Measurements from ENCODE around the gene SFT2D1.
"Not testable (repeated sequence)": the region's sequence is repeated elsewhere in the genome, so short reads cannot be mapped to it uniquely, and the experiment has no call there.

Gene SFT2D1

GRCh38 chr6:166366921-166367320 is 24.6 kb upstream of the SFT2D1 start:
- Mint-ChIP-seq H3K36me3 (ENCODE audit: low read depth) (peaks cover 7% of the 10 kb centered on the region), H3K4me3 (no peak overlapping the region), H3K27ac (no peak overlapping the region), H3K9me3 (no peaks in the 10 kb centered on the region), H3K27me3 (ENCODE audit: low read depth) (no peaks in the 10 kb centered on the region), H3K4me1 (peaks cover 19% of the 10 kb centered on the region)
- TF ChIP-seq CTCF (IDR thresholded peaks at IDR 0.05; ENCODE audit: unreplicated experiment in 3 of 3) = no peak

GRCh38 chr6:166365806-166366205 is 23.5 kb upstream of the SFT2D1 start:
- H3K9me3 Mint-ChIP-seq = no peaks in the 10 kb centered on the region
- no peak for TF ChIP-seq CTCF (IDR thresholded peaks at IDR 0.05; ENCODE audit: unreplicated experiment in 3 of 3)
- peaks cover 19% of the 10 kb centered on the region for H3K4me1 Mint-ChIP-seq
- peak overlapping the region in 1 of 3 experiments; percentile 55 for H3K4me3 Mint-ChIP-seq
- H3K36me3 Mint-ChIP-seq (ENCODE audit: low read depth) = peaks cover 7% of the 10 kb centered on the region
- H3K27me3 Mint-ChIP-seq (ENCODE audit: low read depth) = no peaks in the 10 kb centered on the region
- peak overlapping the region in 1 of 3 experiments; percentile 68 for H3K27ac Mint-ChIP-seq

GRCh38 chr6:166365221-166365620 is 22.9 kb upstream of the SFT2D1 start:
- Mint-ChIP-seq H3K4me3 (no peak overlapping the region), H3K27me3 (ENCODE audit: low read depth) (no peaks in the 10 kb centered on the region), H3K4me1 (peaks cover 19% of the 10 kb centered on the region), H3K9me3 (no peaks in the 10 kb centered on the region), H3K36me3 (ENCODE audit: low read depth) (peaks cover 7% of the 10 kb centered on the region), H3K27ac (peak overlapping the region in 1 of 3 experiments; percentile 68)
- TF ChIP-seq CTCF (IDR thresholded peaks at IDR 0.05; ENCODE audit: unreplicated experiment in 3 of 3) = no peak

- Mint-ChIP-seq H3K36me3 (ENCODE audit: low read depth) (peaks cover 7% of the 10 kb centered on the region), H3K4me3 (peak overlapping the region in 1 of 3 experiments; percentile 60), H3K27me3 (ENCODE audit: low read depth) (no peaks in the 10 kb centered on the region), H3K27ac (peak overlapping the region in 1 of 3 experiments; percentile 19), H3K9me3 (no peaks in the 10 kb centered on the region), H3K4me1 (peaks cover 19% of the 10 kb centered on the region)
- no peak for TF ChIP-seq CTCF (IDR thresholded peaks at IDR 0.05; ENCODE audit: unreplicated experiment in 3 of 3)
Observed at GRCh38 chr6:166364456-166364855, 22.1 kb upstream of the SFT2D1 start.

- not testable (repeated sequence) for H3K4me3 Mint-ChIP-seq; H3K27me3 Mint-ChIP-seq (ENCODE audit: low read depth); H3K36me3 Mint-ChIP-seq (ENCODE audit: low read depth)
Observed at GRCh38 chr6:166362427-166362826, 20.1 kb upstream of the SFT2D1 start.

GRCh38 chr6:166361077-166361429 is 18.7 kb upstream of the SFT2D1 start:
- no peak for TF ChIP-seq CTCF (IDR thresholded peaks at IDR 0.05; ENCODE audit: unreplicated experiment in 3 of 3)
- no peak overlapping the region for H3K27ac Mint-ChIP-seq
- no peak overlapping the region for H3K4me3 Mint-ChIP-seq
- peaks cover 2% of the 10 kb centered on the region for H3K27me3 Mint-ChIP-seq (ENCODE audit: low read depth)
- peaks cover 7% of the 10 kb centered on the region for H3K36me3 Mint-ChIP-seq (ENCODE audit: low read depth)
- peaks cover 5% of the 10 kb centered on the region for H3K9me3 Mint-ChIP-seq
- H3K4me1 Mint-ChIP-seq = peaks cover 14% of the 10 kb centered on the region

More at GRCh38 chr6:166362427-166362826, 20.1 kb upstream of the SFT2D1 start:
- not testable (repeated sequence) for H3K9me3 Mint-ChIP-seq, H3K27ac Mint-ChIP-seq
- peaks cover 14% of the 10 kb centered on the region for H3K4me1 Mint-ChIP-seq
